ENCODE data around the gene SLC25A51.
"Not testable (repeated sequence)": the region's sequence is repeated elsewhere in the genome, so short reads cannot be mapped to it uniquely, and the experiment has no call there.

SLC25A51 gene

DNA sequence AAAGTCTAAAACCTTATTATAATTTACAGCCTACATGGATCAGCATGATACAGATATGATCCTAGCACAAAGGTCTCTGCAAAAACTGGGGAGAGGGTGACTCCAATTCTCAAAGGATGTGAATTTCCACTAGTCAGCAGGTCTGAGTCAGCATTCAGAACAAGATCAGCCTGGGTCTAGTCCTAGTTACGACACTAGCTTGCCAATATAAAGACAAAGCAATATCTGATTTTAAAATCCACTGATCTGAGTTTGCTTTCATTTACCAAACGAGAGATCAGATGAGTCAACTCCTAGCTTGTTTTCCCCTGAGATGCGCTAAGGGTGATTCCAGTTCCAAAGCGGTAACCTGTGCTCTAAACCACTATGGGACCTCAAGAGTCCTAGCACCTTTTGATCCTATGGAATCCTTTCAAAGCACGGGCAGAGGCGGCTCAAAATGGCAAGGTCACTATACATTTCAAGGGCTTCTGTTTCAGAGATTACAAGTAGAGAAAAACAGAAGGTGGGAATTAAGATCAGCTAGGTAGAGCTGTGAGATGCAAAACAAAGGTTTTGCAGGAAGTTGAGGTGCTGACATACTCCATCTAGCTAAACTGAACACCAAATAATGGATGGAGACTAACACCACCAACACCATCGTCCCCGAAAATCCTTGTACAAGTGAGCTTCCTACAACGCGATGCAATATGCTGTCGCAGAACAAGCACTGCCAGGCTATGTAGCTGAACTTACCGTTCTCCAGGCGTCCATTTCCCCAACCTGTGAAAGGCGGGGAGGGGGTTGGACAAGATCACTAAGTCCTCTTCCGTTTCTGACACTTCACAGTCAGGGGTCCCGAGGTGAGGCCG, 906 bp downstream of the SLC25A51 start:
- no peak for DNase-seq (ENCODE audit: low spot score)

DNA sequence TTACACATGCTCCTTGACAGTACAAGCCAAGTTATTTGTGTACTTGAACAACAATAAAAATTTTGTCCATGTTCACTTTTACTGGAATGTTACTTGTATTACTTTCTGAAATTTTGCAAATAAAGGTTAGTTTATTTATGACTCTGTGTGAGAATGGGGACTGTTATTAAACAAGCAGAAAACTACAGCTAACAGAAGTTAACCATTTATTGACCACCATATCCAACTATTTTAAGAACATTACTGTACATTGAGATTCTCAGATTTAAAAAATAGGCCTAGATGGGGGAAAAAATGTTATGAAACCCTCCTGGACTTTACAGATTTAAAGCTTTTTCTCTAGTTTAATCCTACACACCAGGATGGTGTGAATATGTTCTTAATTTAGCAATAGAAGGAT, 1.8 kb downstream of the SLC25A51 start:
- DNase-seq (ENCODE audit: low spot score), result no peak

DNA sequence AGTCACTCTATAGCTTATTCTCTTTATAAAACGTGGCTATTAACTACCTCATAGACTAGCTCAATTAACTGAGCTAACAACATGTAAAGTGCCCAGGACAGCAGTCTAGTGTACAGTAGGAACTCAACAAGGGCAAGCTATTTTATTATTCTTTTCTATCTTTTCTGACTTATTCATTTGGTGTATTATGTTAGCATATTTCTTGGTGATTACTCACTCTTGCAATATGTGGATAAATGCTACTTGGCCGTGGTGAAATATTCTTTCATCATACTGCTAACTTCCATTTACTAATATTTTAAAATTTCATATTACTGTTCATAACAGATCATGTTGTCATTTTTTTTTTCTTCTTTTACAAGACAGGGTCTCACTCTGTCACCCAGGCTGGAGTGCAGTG, 4.9 kb downstream of the SLC25A51 start:
- DNase-seq (ENCODE audit: low spot score), result peak; percentile 42

DNA sequence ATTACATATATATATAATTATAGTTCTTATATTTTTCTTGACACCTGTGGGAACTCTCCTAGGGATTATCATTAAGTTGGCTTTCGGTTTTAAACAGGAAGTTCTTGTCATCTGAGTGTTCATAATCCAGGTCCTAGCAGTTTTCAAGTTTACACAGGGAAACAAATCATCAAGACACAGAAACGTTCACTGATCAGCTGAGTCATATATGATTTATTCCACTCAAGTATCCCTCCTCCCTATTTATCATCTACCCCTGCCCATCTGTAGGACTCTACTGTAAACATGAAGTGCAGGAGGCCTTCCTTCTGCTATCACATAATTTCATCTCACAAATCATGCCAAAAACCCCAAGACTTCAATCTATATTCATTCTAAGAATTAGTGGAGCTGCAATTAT, 6.3 kb downstream of the SLC25A51 start:
- DNase-seq (ENCODE audit: low spot score), result no peak

DNA sequence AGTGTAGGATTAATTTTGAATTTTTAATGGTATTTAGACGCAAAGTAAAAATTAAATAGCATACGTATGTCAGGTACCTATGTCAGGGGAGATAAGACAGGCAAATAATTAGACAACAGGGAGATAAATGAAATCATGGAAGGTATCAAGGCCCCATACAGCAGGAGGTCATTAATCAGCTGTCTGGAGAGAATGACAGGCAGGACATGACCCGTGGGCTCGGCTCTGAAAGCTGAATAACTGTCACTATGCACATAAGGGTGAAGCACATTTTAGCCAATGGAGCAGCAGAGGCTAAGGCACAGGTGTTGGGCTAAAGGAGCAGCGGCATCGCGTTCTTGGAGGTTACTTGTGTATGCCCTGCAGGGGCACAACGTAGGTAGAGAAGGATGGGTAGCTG, 11.9 kb downstream of the SLC25A51 start:
- no peak for DNase-seq (ENCODE audit: low spot score)

DNA sequence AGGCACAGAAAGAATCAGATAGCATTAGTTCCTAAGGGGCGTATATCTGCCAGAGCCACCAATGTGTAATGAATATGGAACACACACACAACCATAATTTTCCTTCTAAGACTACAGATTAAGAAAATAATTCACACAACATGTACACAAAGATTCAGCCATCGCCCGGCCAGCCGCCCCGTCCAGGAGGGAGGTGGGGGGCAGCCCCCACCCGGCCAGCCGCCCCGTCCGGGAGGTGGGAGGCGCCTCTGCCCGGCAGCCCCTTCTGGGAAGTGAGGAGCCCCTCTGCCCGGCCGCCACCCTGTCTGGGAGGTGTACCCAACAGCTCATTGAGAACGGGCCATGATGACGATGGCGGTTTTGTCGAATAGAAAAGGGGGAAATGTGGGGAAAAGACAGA, 12.9 kb downstream of the SLC25A51 start:
- not testable (repeated sequence) for DNase-seq (ENCODE audit: low spot score)

DNA sequence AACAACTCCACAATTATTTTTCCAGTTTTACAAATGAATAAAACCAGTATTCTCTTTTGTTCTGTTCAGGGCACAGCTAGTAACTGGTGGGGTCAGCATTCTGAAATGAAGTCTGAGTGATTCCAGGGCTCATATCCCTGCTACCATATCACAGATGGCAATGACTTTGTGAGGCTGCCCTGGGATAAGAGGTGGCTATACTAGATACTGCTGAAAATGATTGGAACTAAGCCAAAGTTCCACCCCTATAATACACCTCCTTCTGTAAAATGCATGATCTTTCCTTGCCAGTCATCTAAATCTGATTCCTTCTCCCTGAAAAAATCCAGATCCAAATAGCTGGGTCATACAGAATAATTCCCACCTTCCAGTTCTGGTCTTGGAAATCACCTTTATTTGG, 14.4 kb downstream of the SLC25A51 start:
- no peak for DNase-seq (ENCODE audit: low spot score)

DNA sequence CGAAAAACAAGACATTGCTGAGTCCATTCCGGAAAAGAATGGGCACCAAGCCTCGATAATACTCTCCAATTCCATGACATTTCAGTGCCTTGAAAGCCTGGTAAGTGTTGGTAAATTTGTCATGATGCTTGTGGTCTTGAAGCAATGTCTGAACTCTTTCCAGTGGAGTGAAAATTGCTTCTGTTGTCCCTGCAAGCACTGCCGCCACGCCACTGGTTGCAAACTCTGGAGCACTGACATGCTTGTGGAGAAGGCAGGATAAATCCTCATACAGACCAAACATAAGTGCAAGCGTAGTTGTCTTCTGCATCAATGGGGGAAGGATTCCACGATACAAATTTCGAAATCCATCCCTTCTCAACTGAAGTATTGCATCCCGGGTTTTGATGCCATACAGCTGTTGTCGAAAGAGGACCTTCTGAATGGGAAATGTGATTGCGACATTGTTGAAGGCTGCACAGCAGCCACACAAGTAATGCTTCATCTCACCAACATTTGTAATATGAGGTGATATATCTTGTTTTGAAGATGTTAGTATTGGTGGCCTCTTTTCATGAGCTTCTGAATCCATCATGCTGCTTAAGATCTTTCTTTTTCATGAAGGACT, 15.8 kb downstream of the SLC25A51 start:
- DNase-seq (ENCODE audit: low spot score), result not testable (repeated sequence)

DNA sequence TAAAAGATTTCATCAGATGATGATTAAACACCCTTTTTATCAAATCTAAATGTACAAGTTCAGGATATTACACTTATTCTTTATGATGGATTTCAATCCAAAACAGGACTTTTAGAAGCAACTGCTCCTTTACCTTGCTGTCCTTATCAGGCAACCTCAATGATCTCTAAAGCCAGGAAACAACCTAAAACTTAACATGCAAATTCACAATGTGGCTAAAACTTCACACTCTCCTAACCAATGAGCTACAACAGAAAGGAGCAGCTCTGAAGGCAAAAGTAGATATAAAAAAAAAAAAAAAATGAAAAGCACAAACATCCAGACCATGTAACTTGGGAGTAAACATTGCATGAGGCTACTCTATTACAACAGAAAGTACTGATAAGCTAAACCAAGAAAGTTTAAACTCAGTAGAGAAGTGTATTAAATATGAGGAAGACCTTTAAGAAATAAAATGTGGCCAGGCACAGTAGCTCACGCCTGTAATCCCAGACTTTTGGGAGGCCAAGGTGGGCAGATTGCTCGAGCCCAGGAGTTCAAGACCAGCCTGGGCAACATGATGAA, 22.9 kb downstream of the SLC25A51 start:
- DNase-seq (ENCODE audit: low spot score), result no peak

DNA sequence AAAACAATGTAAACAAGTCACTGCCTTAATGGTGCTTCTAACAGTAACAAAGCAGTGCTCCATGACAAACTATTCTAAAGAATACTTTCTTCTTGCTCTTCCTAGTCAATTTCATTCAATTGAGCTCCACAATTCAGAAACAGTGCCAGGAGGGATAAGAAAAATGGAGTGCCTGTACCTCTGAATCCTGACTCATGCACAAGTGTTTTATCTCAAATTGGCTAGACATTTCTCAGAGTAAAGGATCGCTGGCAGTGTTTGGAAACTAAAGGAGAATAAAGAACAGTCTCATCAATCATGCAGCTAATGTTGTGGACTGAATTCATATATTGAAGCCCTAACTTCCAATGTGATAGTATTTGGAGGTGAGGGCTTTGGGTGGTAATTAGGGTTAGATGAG, 27.6 kb downstream of the SLC25A51 start:
- DNase-seq (ENCODE audit: low spot score), result no peak

DNA sequence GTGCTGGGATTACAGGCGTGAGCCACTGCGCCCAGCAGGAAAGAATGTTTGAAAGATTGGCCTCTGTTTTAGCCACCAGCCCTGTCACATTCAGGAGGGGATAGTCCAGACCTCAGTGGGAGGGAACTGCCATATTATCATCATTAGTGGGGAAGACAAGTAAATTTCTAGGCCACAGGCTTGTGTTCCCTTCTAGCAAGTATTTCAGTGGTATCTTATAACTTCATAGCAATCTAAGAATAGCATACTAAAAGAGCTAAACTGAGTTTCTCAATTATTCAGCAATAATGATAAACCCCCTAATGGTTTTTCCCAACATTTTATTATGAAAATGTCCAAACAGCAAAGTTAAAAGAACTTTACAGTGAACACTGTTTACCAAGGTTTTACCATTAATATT, 30.0 kb downstream of the SLC25A51 start:
- DNase-seq (ENCODE audit: low spot score), result no peak

DNA sequence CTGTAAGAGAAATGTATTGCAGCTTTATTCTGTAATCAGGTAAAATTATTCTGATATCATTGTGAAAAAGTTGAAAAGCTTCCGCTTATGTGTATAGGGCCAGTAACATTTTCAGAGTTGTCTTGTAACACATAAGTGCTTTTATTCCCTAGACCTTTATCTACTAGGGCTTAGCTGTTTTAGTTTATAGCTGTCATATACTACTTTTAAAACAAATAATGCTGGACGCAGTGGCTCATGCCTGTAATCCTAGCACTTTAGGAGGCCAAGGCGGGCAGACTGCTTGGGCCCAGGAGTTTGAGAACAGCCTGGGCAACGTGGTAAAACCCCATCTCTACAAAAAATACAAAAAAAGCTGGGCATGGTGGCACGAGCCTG, 33.1 kb downstream of the SLC25A51 start:
- DNase-seq (ENCODE audit: low spot score), result no peak

DNA sequence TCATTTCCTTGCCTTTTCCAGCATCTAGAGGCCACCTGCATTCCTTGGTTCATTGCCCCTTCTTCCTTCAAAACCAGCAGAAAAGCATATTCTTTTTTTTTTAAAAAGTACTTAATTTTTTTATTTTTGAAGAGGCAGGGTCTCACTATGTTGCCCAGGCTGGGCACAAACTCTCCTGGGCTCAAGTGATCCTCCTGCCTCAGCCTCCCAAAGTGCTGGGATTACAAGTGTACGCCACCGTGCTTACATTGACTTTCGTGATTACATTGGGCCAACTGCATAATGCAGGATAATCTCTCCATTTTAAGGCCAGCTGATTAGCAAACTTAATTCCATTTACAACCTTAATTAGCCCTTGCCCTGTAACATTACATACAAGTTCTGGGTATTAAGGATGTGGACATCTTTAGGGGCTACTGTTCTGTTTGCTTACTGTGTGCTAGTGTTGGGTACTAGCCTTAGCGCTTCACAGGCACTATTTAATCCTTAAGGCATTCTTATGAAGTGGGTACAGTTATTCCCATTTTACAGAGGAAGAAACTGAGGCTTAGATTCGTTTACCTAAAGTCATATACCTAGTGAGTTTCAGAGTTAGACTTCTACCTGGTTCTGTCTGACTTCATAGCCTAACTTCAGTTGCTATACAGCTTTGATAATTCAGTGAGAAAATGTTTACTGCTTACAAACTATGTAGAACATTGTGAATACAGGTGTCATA, 33.7 kb downstream of the SLC25A51 start:
- no peak for DNase-seq (ENCODE audit: low spot score)

DNA sequence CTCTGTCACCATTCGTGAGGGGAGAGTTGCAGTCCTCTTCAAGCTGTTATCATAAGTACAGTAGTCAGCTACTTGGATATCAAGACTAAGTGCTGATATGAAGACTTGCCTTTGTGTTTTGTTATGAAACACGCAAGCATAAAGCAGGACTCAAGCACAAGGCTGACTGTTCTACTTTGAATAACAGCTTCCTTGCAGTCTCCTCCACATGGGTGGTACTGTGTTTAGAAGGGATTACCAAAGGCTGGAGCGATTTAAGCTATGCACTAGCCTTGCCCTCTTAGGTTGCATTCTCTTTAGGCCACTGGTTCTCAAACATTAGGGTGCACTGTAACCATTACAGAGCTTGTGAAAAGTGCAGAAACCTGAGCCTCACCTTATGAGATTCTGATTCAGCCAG, 41.4 kb downstream of the SLC25A51 start:
- DNase-seq (ENCODE audit: low spot score), result no peak

DNA sequence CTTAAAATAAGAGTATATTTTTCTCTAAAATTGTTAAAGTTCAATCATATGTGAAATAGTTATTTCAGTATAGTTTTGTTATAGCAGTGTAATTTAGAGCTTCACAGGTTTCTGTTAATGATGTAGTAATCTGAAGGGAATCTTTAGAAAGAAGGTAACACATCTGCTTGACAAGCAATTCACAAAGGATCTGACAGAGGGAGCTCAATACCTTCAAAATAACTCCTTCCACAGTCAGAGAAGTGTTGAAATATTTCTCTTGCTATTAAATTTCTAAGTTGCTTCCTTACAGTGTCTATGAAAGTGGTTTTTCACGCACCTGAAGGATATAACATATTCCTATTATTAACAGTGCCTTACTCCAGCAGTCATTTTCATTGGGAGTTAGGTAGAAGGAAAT, 44.9 kb downstream of the SLC25A51 start:
- no peak for DNase-seq (ENCODE audit: low spot score)

DNA sequence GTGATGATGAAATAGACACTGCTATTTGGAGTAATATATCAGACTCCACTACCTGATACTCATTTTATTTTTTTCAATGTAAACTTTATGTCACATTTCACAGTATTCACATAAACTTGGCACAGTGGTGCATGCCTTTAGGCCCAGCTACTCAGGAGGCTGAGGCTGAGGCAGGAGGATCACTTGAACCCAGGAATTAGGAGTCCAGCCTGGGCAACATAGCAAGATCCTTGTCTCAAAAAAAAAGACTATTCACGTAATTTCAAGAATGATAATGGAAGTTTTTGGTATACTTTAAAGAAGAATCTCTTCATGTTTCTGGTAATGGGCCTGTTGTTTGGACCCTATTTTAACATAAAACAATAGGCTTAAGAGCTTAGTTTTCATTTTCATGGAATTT, 47.4 kb downstream of the SLC25A51 start:
- DNase-seq (ENCODE audit: low spot score), result no peak

DNA sequence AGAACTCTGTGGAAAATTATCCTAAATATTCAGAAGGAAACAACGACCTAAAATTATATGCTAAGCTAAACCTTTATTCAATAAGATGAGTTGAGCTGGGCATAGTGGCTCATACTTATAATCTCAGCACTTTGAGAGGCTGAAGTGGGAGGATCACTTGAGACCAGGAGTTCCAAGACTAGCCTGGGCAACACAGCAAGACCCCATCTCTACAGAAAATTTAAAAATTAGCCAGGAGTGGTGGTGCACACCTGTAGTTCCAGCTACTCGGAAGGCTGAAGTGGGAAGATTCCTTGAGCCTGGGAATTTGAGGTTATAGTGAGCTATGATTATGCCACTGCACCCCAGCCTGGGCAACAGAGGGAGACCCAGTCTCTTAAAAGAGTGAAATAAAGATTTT, 51.7 kb downstream of the SLC25A51 start:
- no peak for DNase-seq (ENCODE audit: low spot score)

DNA sequence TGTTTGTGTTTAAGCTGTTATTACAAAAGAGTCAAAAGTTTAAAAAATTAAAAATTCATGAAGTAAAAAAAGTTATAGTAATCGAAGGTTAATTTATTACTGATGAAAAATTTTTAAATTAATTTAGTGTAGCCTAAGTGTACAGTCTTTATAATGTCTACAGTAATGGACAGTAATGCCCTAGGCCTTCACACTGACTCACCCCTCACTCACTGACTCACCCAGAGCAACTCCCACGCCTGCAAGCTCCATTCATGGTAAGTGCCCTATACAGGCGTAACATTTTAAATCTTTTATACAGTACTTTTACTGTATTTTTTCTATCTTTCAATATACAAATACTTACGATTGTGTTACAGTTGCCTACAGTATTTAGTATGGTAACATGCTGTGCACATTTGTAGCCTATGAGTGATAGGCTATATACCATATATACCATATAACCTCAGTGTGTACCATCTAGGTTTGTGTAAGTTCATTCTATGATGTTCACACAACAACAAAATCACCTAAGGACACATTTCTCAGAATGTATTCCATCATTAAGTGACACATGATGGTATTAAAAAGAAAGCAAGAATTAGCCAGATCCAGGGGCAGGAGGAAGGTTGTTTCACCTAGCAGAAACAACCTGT, 63.2 kb downstream of the SLC25A51 start:
- peak; percentile 47 for DNase-seq (ENCODE audit: low spot score)

DNA sequence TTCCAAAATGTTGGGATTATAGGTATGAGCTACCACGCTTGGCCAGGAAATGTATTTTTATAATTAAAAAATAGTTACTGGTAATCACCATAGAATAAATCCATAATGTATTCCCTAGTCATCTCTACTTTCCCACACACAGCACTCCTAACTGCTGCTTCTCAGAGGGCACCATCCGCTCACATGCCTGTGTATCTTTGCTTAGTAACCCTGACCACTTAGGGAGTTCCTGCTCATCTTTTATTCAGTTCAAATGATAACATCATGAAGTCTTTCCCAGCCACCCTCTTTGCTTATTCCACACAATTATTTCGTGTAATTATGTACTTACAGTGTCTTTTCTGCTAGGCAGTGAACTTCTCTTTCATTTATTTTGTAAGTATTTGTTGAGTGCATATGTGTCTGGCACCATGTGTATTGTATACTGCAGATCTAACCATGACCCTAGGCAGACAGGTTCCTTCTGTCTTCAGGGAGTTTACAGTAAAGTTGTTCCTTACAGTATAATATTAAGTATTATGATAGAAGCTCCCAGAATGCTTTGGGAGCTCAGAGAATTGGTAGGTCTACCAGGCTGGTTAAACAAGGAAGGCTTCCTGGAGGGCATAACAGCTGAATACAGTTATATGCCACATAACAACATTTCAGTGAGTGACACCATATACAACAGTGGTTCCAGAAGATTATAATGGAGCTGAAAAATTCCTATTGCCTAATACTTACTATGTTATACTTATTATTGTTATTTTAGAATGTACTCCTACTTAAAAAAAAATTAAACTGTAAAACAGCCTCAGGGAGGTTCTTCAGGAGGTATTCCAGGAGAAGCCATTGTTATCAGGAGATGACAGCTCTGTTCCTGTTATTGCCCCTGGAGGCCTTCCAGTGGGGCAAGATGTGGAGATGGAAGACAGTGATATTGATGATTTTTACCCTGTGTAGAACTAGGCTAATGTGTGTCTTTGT, 64.1 kb downstream of the SLC25A51 start:
- no peak for DNase-seq (ENCODE audit: low spot score)
